MG63 (cell line): ENCODE results near the gene ABCG4. TPM values are rescaled to one million over a fixed set of nuclear protein-coding genes. Genes with fewer than 3 reads are reported as not detected.
A peak's percentile ranks its signal among the peaks of the same experiment; 100 is the strongest.

Experiments
- DNase-seq: peaks from one replicate; pipeline ENCODE4 v3.0.0-alpha.2; 2020
- H3K27me3 ChIP-seq: fragments of 250-450 bp; sonication (Bioruptor Pico); 2 replicates; pipeline ENCODE4 v1.5.1; 2020; ENCODE audit warnings: mild to moderate bottlenecking, moderate library complexity
- H3K36me3 ChIP-seq: fragments of 250-450 bp; sonication (Bioruptor Pico); 2 replicates; pipeline ENCODE4 v1.5.1; 2020; ENCODE audit warnings: mild to moderate bottlenecking, moderate library complexity
- H3K4me3 ChIP-seq: fragments of 250-450 bp; sonication (Bioruptor Pico); 2 replicates; pipeline ENCODE4 v1.5.1; 2020; ENCODE audit warnings: mild to moderate bottlenecking, moderate library complexity
- H3K9me3 ChIP-seq: fragments of 250-450 bp; sonication (Bioruptor Pico); 2 replicates; pipeline ENCODE4 v1.5.1; 2020; ENCODE audit warnings: mild to moderate bottlenecking, moderate library complexity
- total RNA-seq: library from RNA; depleted of rRNA; stranded (reverse); fragments of >200 nt; shearing (Covaris generic); gene quantifications from 2 replicates; pipeline ENCODE4 v1.2.3, GENCODE V29; 2014; ENCODE audit warnings: low replicate concordance

ABCG4 gene
- total RNA-seq, 1 experiment from 2014 or later: not detected

GRCh38 chr11:119112314-119113020 lies 36.4 kb upstream of the ABCG4 start:
- DNase-seq: no peak
- H3K4me3 ChIP-seq: no peak overlapping the region

GRCh38 chr11:119113716-119114115 lies 35.1 kb upstream of the ABCG4 start:
- Histone ChIP-seq H3K27me3 (no peaks in the 10 kb centered on the region), H3K9me3 (no peaks in the 10 kb centered on the region), H3K36me3 (peaks cover 18% of the 10 kb centered on the region), H3K4me3 (no peak overlapping the region)
- DNase-seq: no peak

More at GRCh38 chr11:119112314-119113020, 36.4 kb upstream of the ABCG4 start:
- no peaks in the 10 kb centered on the region for H3K9me3 ChIP-seq
- H3K36me3 ChIP-seq: peaks cover 18% of the 10 kb centered on the region
- no peaks in the 10 kb centered on the region for H3K27me3 ChIP-seq

- no peak for DNase-seq
- H3K36me3 ChIP-seq: peaks cover 18% of the 10 kb centered on the region
Measured at GRCh38 chr11:119114351-119114750, 34.5 kb upstream of the ABCG4 start.

GRCh38 chr11:119115484-119116234 lies 33.2 kb upstream of the ABCG4 start:
- no peaks in the 10 kb centered on the region for H3K9me3 ChIP-seq
- H3K4me3 ChIP-seq: no peak overlapping the region
- no peak for DNase-seq
- no peaks in the 10 kb centered on the region for H3K27me3 ChIP-seq
- H3K36me3 ChIP-seq: peaks cover 13% of the 10 kb centered on the region; the same call in 1 of the 2 replicates

More at GRCh38 chr11:119114351-119114750, 34.5 kb upstream of the ABCG4 start:
- Histone ChIP-seq H3K9me3 (no peaks in the 10 kb centered on the region), H3K27me3 (no peaks in the 10 kb centered on the region), H3K4me3 (no peak overlapping the region)

GRCh38 chr11:119116235-119116594 lies 32.6 kb upstream of the ABCG4 start:
- Histone ChIP-seq H3K36me3 (peaks cover 13% of the 10 kb centered on the region; the same call in 1 of the 2 replicates), H3K9me3 (no peaks in the 10 kb centered on the region), H3K4me3 (no peak overlapping the region), H3K27me3 (no peaks in the 10 kb centered on the region)
- no peak for DNase-seq

GRCh38 chr11:119116601-119117000 lies 32.3 kb upstream of the ABCG4 start:
- H3K9me3 ChIP-seq: no peaks in the 10 kb centered on the region
- peaks cover 11% of the 10 kb centered on the region; the same call in 1 of the 2 replicates for H3K36me3 ChIP-seq
- no peak overlapping the region for H3K4me3 ChIP-seq
- no peaks in the 10 kb centered on the region for H3K27me3 ChIP-seq
- no peak for DNase-seq

- Histone ChIP-seq H3K27me3 (no peaks in the 10 kb centered on the region), H3K36me3 (peaks cover 7% of the 10 kb centered on the region; the same call in 1 of the 2 replicates), H3K4me3 (no peak overlapping the region), H3K9me3 (no peaks in the 10 kb centered on the region)
- no peak for DNase-seq
Measured at GRCh38 chr11:119117004-119117706, 31.7 kb upstream of the ABCG4 start.

GRCh38 chr11:119118227-119118626 lies 30.6 kb upstream of the ABCG4 start:
- Histone ChIP-seq H3K4me3 (no peak overlapping the region), H3K9me3 (no peaks in the 10 kb centered on the region), H3K36me3 (peaks cover 7% of the 10 kb centered on the region; the same call in 1 of the 2 replicates), H3K27me3 (no peaks in the 10 kb centered on the region)
- no peak for DNase-seq

- no peak for DNase-seq
- H3K9me3 ChIP-seq: no peaks in the 10 kb centered on the region
- peaks cover 5% of the 10 kb centered on the region; the same call in 1 of the 2 replicates for H3K36me3 ChIP-seq
- H3K4me3 ChIP-seq: no peak overlapping the region
- no peaks in the 10 kb centered on the region for H3K27me3 ChIP-seq
Measured at GRCh38 chr11:119118946-119119345, 29.9 kb upstream of the ABCG4 start.

- Histone ChIP-seq H3K9me3 (no peaks in the 10 kb centered on the region), H3K36me3 (peaks cover 11% of the 10 kb centered on the region; the same call in 1 of the 2 replicates), H3K4me3 (peak overlapping the region; percentile 87), H3K27me3 (no peaks in the 10 kb centered on the region)
- DNase-seq: no peak
Measured at GRCh38 chr11:119120639-119121007, 28.2 kb upstream of the ABCG4 start.

- no peaks in the 10 kb centered on the region for H3K9me3 ChIP-seq
- H3K27me3 ChIP-seq: no peaks in the 10 kb centered on the region
- peak within 1 kb of the TSS; percentile 87 for H3K4me3 ChIP-seq
- H3K36me3 ChIP-seq: peaks cover 11% of the 10 kb centered on the region; the same call in 1 of the 2 replicates
- DNase-seq: peak; percentile 99
Measured at GRCh38 chr11:119121008-119121810, 27.6 kb upstream of the ABCG4 start, which contains the start of gene HINFP. TSS of gene HINFP (plus strand) at chr11:119121580. CDS start at chr11:119126945, 5,365 bp downstream.

GRCh38 chr11:119121811-119122124 lies 27.1 kb upstream of the ABCG4 start:
- Histone ChIP-seq H3K36me3 (peaks cover 11% of the 10 kb centered on the region; the same call in 1 of the 2 replicates), H3K27me3 (no peaks in the 10 kb centered on the region), H3K9me3 (no peaks in the 10 kb centered on the region), H3K4me3 (peak overlapping the region; percentile 87)
- no peak for DNase-seq

GRCh38 chr11:119125821-119126220 lies 23.0 kb upstream of the ABCG4 start:
- Histone ChIP-seq H3K27me3 (no peaks in the 10 kb centered on the region), H3K9me3 (no peaks in the 10 kb centered on the region), H3K4me3 (no peak overlapping the region), H3K36me3 (peaks cover 13% of the 10 kb centered on the region; the same call in 1 of the 2 replicates)
- DNase-seq: no peak

- no peaks in the 10 kb centered on the region for H3K9me3 ChIP-seq
- H3K4me3 ChIP-seq: no peak overlapping the region
- DNase-seq: no peak
- peaks cover 15% of the 10 kb centered on the region; the same call in 1 of the 2 replicates for H3K36me3 ChIP-seq
- H3K27me3 ChIP-seq: no peaks in the 10 kb centered on the region
Measured at GRCh38 chr11:119126675-119127268, 22.1 kb upstream of the ABCG4 start.

GRCh38 chr11:119130662-119131061 lies 18.2 kb upstream of the ABCG4 start:
- DNase-seq: no peak
- no peaks in the 10 kb centered on the region for H3K9me3 ChIP-seq

GRCh38 chr11:119134389-119134978 lies 14.4 kb upstream of the ABCG4 start:
- Histone ChIP-seq H3K4me3 (no peak overlapping the region), H3K27me3 (no peaks in the 10 kb centered on the region), H3K36me3 (peaks cover 13% of the 10 kb centered on the region), H3K9me3 (no peaks in the 10 kb centered on the region)
- DNase-seq: peak; percentile 15

More at GRCh38 chr11:119130662-119131061, 18.2 kb upstream of the ABCG4 start:
- Histone ChIP-seq H3K27me3 (no peaks in the 10 kb centered on the region), H3K36me3 (peaks cover 13% of the 10 kb centered on the region), H3K4me3 (no peak overlapping the region)
